MM.1S (cell line): Measurements from ENCODE around the gene PRKCZ.

Experiments used
- DNase-seq: peaks from one replicate; pipeline ENCODE4 v3.0.0-alpha.2; 2015
- H2AFZ ChIP-seq: fragments of 300-600 bp; sonication (generic); 2 replicates; pipeline ENCODE4 v1.6.0; 2016; ENCODE audit warnings: antibody characterized with exemption, low read length
- H3F3A ChIP-seq: fragments of 300-600 bp; sonication (generic); 2 replicates; pipeline ENCODE4 v1.6.1; 2016; ENCODE audit warnings: mild to moderate bottlenecking, antibody characterized with exemption, low read length, moderate library complexity, mixed read lengths; ENCODE audit not compliant: insufficient read depth
- H3K27ac ChIP-seq: fragments of 300-600 bp; sonication (generic); 2 replicates; pipeline ENCODE4 v1.5.1; 2016; ENCODE audit warnings: mild to moderate bottlenecking, low read length
- H3K27me3 ChIP-seq: fragments of 300-600 bp; sonication (generic); replicated peaks from 2 replicates; pipeline ENCODE4 v1.6.0; 2016; ENCODE audit warnings: low read length; ENCODE audit not compliant: insufficient read depth
- H3K36me3 ChIP-seq: fragments of 300-600 bp; sonication (generic); replicated peaks from 2 replicates; pipeline ENCODE4 v1.6.1; 2016; ENCODE audit warnings: mild to moderate bottlenecking, low read length, mixed read lengths; ENCODE audit not compliant: insufficient read depth
- H3K4me1 ChIP-seq: fragments of 300-600 bp; sonication (generic); 2 replicates; pipeline ENCODE4 v1.6.1; 2016; ENCODE audit warnings: low read length, mixed read lengths
- H3K4me2 ChIP-seq: fragments of 300-600 bp; sonication (generic); 2 replicates; pipeline ENCODE4 v1.6.0; 2016; ENCODE audit warnings: low read depth, low read length
- H3K4me3 ChIP-seq: fragments of 300-600 bp; sonication (generic); 2 replicates; pipeline ENCODE4 v1.5.1; 2016; ENCODE audit warnings: low read length, mixed read lengths
- H3K79me2 ChIP-seq: fragments of 300-600 bp; sonication (generic); 2 replicates; pipeline ENCODE4 v1.6.1; 2016; ENCODE audit warnings: mixed run types, low read length, mixed read lengths
- H3K9ac ChIP-seq: fragments of 300-600 bp; sonication (generic); 2 replicates; pipeline ENCODE4 v1.6.1; 2016; ENCODE audit warnings: low read length, mixed read lengths
- H3K9me2 ChIP-seq: fragments of 300-600 bp; sonication (generic); replicated peaks from 2 replicates; pipeline ENCODE4 v1.6.1; 2016; ENCODE audit warnings: mild to moderate bottlenecking, low read length, mixed read lengths; ENCODE audit not compliant: insufficient read depth
- H3K9me3 ChIP-seq: fragments of 300-600 bp; sonication (generic); replicated peaks from 2 replicates; pipeline ENCODE4 v1.6.1; 2016; ENCODE audit warnings: mild to moderate bottlenecking, low read length, mixed read lengths; ENCODE audit not compliant: insufficient read depth
- H4K20me1 ChIP-seq: fragments of 300-600 bp; sonication (generic); 2 replicates; pipeline ENCODE4 v1.6.1; 2016; ENCODE audit warnings: mild to moderate bottlenecking, low read length, moderate library complexity, mixed read lengths; ENCODE audit not compliant: insufficient read depth
- EZH2 ChIP-seq: fragments of 300-600 bp; sonication (generic); optimal IDR thresholded peaks from 2 replicates; pipeline ENCODE3; 2017; ENCODE audit warnings: low read depth, mild to moderate bottlenecking, antibody characterized with exemption, low read length, mixed read lengths
- EZH2phosphoT487 ChIP-seq: fragments of 300-600 bp; sonication (generic); IDR thresholded peaks from 2 replicates; pipeline ENCODE4 v1.6.1; 2018; ENCODE audit warnings: antibody characterized with exemption, low read length
- TF ChIP-seq, protein P1 (sequence below): fragments of 300-600 bp; sonication (generic); IDR thresholded peaks from 2 replicates; pipeline ENCODE4 v1.5.1; 2016; ENCODE audit warnings: antibody characterized with exemption, low read length, mixed read lengths

The PRKCZ gene

DNA sequence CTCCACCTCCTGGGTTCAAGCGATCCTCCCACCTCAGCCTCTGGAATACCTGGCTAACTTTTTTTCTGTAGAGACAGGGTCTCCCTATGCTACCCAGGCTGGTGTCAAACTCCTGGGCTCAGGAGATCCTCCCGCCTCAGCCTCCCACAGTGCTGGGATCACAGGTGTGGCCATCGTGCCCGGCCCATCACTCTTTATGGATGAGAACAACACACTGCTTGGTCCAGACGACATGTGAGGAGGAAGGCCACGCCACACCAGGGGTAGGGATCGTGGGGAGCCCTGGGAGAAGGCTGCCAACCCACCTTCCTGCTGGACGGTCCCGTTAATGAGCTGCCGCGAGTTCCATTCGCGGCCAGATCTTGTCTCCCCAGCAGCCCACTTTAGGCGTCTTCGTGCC is 36.0 kb upstream of the PRKCZ start:
- no peak overlapping the region for H2AFZ ChIP-seq
- H4K20me1 ChIP-seq = no peaks in the 10 kb centered on the region
- no peak for TF ChIP-seq EZH2
- no peak for DNase-seq
- no peaks in the 10 kb centered on the region for H3K4me1 ChIP-seq
- H3K4me3 ChIP-seq = no peak overlapping the region
- H3F3A ChIP-seq = no peaks in the 10 kb centered on the region
- H3K9me2 ChIP-seq = no peaks in the 10 kb centered on the region
- no peak overlapping the region for H3K4me2 ChIP-seq
- no peaks in the 10 kb centered on the region for H3K36me3 ChIP-seq
- H3K9ac ChIP-seq = no peak overlapping the region
- no peak overlapping the region for H3K27ac ChIP-seq
- no peaks in the 10 kb centered on the region for H3K79me2 ChIP-seq
- H3K27me3 ChIP-seq = peaks cover 94% of the 10 kb centered on the region
- no peaks in the 10 kb centered on the region for H3K9me3 ChIP-seq

DNA sequence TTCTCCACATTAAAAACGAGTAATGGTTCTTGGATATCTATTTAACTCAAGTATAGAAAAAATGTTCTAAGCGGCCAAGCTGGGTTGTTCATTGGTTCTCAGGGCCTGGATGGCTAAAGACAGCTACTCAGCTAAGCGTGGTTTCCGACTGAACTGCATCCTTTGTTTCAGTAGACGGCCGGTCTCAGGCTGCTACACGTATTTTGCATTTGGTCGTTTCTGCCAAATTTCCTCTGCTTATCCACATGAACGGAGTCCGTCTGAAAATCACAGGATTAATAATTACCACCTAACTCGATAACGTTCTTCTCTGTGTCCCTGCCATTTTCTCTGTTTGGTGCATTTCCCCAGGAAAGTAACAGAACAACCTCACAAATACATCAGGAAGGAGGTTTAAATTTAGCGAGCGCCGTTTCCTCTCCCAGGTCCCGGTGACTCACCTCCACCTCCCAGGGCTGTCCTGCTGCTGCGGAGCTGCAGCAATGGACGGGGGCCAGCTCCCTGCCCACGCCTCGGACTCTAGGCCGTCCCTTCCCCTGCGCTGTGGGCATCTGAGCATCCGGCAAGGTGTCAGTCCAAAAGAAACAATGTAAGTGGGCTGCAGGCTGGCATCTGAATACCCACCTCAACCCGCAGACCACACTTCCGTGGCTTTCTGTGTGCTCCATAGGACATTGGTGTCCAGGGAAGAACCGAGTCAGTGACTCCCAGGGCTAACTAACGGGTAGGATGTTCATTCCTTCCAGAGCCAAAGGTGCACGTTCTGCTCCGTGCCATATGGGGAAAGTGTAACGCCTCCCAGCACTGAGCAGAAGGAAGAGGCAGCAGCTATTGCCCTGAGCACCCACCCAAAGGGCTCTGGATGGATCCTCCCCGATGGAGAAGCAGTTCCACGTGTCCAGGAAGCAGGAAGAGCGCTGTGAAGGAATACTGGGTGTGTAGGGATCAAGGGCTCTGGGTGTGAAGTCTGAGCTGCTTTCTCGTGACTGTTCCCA is 35.2 kb upstream of the PRKCZ start:
- TF ChIP-seq EZH2 = no peak
- TF ChIP-seq EZH2phosphoT487 = no peak
- TF ChIP-seq, protein P1, sequence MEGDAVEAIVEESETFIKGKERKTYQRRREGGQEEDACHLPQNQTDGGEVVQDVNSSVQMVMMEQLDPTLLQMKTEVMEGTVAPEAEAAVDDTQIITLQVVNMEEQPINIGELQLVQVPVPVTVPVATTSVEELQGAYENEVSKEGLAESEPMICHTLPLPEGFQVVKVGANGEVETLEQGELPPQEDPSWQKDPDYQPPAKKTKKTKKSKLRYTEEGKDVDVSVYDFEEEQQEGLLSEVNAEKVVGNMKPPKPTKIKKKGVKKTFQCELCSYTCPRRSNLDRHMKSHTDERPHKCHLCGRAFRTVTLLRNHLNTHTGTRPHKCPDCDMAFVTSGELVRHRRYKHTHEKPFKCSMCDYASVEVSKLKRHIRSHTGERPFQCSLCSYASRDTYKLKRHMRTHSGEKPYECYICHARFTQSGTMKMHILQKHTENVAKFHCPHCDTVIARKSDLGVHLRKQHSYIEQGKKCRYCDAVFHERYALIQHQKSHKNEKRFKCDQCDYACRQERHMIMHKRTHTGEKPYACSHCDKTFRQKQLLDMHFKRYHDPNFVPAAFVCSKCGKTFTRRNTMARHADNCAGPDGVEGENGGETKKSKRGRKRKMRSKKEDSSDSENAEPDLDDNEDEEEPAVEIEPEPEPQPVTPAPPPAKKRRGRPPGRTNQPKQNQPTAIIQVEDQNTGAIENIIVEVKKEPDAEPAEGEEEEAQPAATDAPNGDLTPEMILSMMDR = no peak
- Histone ChIP-seq H3K9me2 (no peaks in the 10 kb centered on the region), H3K9ac (no peak overlapping the region), H3K79me2 (no peaks in the 10 kb centered on the region), H3K36me3 (no peaks in the 10 kb centered on the region), H2AFZ (no peak overlapping the region), H3K27me3 (peaks cover 92% of the 10 kb centered on the region), H3K9me3 (no peaks in the 10 kb centered on the region), H4K20me1 (no peaks in the 10 kb centered on the region), H3K4me2 (no peak overlapping the region), H3F3A (no peaks in the 10 kb centered on the region), H3K4me1 (no peaks in the 10 kb centered on the region), H3K27ac (no peak overlapping the region), H3K4me3 (no peak overlapping the region)
- no peak for DNase-seq

GRCh38 chr1:2016123-2016522 is 34.1 kb upstream of the PRKCZ start:
- Histone ChIP-seq H4K20me1 (no peaks in the 10 kb centered on the region), H3K27ac (no peak overlapping the region), H3K4me3 (no peak overlapping the region), H3K27me3 (peaks cover 93% of the 10 kb centered on the region), H3K9me2 (no peaks in the 10 kb centered on the region), H3K4me1 (no peaks in the 10 kb centered on the region), H3K36me3 (no peaks in the 10 kb centered on the region), H3K4me2 (no peak overlapping the region), H3K9me3 (no peaks in the 10 kb centered on the region), H3F3A (no peaks in the 10 kb centered on the region), H3K79me2 (no peaks in the 10 kb centered on the region), H3K9ac (no peak overlapping the region), H2AFZ (no peak overlapping the region)
- DNase-seq = no peak
- TF ChIP-seq, protein P1 = no peak
- no peak for TF ChIP-seq EZH2phosphoT487
- TF ChIP-seq EZH2 = no peak
